ENCODE data around the gene MEIS1.

Gene MEIS1

GRCh38 chr2:66507673-66508201, 72.8 kb downstream of the MEIS1 start:
- no peak for DNase-seq

- peak; percentile 13 to 32 (median 28) for DNase-seq
Measured at GRCh38 chr2:66508484-66509071, 73.7 kb downstream of the MEIS1 start.

- no peak for DNase-seq
Measured at GRCh38 chr2:66509326-66509811, 74.4 kb downstream of the MEIS1 start.

- DNase-seq, result no peak
Measured at GRCh38 chr2:66512626-66513025, 77.7 kb downstream of the MEIS1 start.

GRCh38 chr2:66515743-66516142, 80.8 kb downstream of the MEIS1 start:
- no peak for DNase-seq

GRCh38 chr2:66516499-66516898, 81.6 kb downstream of the MEIS1 start:
- DNase-seq, result no peak

GRCh38 chr2:66517772-66518171, 82.8 kb downstream of the MEIS1 start:
- DNase-seq, result no peak

- DNase-seq, result no peak
Measured at GRCh38 chr2:66519264-66519843, 84.4 kb downstream of the MEIS1 start.

GRCh38 chr2:66521291-66521922, 86.5 kb downstream of the MEIS1 start:
- no peak for DNase-seq

GRCh38 chr2:66522611-66523376, 87.9 kb downstream of the MEIS1 start:
- no peak for DNase-seq

GRCh38 chr2:66523377-66523969, 88.5 kb downstream of the MEIS1 start:
- no peak for DNase-seq

GRCh38 chr2:66523990-66524389, 89.1 kb downstream of the MEIS1 start:
- no peak for DNase-seq

GRCh38 chr2:66525606-66526005, 90.7 kb downstream of the MEIS1 start:
- DNase-seq, result no peak

GRCh38 chr2:66526180-66526579, 91.3 kb downstream of the MEIS1 start:
- no peak for DNase-seq

- DNase-seq, result no peak
Measured at GRCh38 chr2:66528974-66529724, 94.2 kb downstream of the MEIS1 start.

- DNase-seq, result no peak
Measured at GRCh38 chr2:66530651-66531050, 95.7 kb downstream of the MEIS1 start.

- DNase-seq, result no peak
Measured at GRCh38 chr2:66531155-66531554, 96.2 kb downstream of the MEIS1 start.

GRCh38 chr2:66531567-66531966, 96.6 kb downstream of the MEIS1 start:
- DNase-seq, result no peak

GRCh38 chr2:66532972-66533868, 98.3 kb downstream of the MEIS1 start:
- DNase-seq, result no peak

GRCh38 chr2:66534461-66534860, 99.5 kb downstream of the MEIS1 start:
- no peak for DNase-seq

All from suppressor macrophage (primary cell).